ENCODE data around the gene MUC2. TPM values are rescaled to one million over a fixed set of nuclear protein-coding genes. Genes with fewer than 3 reads are reported as not detected.
A peak's percentile ranks its signal among the peaks of the same experiment; 100 is the strongest.
"Not testable (repeated sequence)": the region's sequence is repeated elsewhere in the genome, so short reads cannot be mapped to it uniquely, and the experiment has no call there.

MUC2 gene
- total and polyA plus RNA-seq, 7 donors = 2.5 to 248 (median 15.4) TPM; not detected in 1

DNA sequence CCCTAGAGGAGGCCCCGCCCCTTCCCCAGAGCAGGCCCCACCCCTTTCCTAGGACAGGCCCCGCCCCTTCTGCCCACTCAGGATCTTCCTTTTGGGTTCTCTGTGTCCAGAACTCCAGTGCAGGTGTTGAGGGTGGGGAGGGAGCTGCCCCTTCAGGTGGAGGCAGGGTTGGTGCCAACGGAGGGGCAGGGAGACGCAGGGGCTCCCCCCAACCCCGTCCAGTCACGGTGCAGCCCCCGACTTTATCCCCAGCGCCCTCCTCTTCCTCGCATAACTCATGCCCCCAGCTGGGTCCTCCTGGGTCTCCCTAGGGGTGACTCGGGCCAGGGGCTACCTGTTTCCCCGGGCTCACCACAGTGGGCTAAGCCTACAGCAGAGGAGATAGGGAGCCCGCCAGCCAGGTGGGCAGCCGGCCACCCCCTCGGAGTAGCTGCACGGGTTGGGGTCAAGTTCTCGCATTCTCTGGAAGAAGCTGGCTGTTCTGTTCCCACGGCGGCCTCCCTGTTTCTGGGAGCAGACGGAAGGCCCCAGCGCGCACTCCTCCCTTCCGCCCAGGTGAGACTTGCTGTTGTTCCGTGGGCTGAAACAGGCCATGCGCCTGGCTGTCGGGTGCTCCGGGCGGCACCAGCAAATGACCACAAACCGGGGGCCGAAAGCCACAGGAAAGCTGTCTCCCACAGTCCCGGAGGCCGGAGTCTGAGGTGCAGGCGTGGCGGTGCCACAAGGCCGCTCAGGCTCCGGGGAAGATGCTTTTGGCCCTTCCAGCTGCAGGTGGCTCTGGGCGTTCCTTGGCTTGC, 38.9 kb downstream of the MUC2 start:
- 75 to 85% methylated on average over 36 of the region's 36 CpGs for WGBS, 2 donors
- intact Hi-C loops (cut with DNase I) = no loop called here
- TF ChIP-seq POLR2A (IDR thresholded peaks at IDR 0.05) = no peak
- TF ChIP-seq EP300 (IDR thresholded peaks at IDR 0.05) = no peak
- TF ChIP-seq POLR2AphosphoS5 (IDR thresholded peaks at IDR 0.05) = no peak
- TF ChIP-seq, protein P1, sequence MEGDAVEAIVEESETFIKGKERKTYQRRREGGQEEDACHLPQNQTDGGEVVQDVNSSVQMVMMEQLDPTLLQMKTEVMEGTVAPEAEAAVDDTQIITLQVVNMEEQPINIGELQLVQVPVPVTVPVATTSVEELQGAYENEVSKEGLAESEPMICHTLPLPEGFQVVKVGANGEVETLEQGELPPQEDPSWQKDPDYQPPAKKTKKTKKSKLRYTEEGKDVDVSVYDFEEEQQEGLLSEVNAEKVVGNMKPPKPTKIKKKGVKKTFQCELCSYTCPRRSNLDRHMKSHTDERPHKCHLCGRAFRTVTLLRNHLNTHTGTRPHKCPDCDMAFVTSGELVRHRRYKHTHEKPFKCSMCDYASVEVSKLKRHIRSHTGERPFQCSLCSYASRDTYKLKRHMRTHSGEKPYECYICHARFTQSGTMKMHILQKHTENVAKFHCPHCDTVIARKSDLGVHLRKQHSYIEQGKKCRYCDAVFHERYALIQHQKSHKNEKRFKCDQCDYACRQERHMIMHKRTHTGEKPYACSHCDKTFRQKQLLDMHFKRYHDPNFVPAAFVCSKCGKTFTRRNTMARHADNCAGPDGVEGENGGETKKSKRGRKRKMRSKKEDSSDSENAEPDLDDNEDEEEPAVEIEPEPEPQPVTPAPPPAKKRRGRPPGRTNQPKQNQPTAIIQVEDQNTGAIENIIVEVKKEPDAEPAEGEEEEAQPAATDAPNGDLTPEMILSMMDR (IDR thresholded peaks at IDR 0.05) = no peak
- DNase-seq = peak; percentile 55
- Histone ChIP-seq H3K4me3 (no peak overlapping the region), H3K27me3 (peaks cover 0 to 24% (median 6%) of the 10 kb centered on the region in 3 donors), H3K4me1 (no peaks in the 10 kb centered on the region), H3K9me3 (no peaks in the 10 kb centered on the region), H3K36me3 (no peaks in the 10 kb centered on the region), H3K27ac (no peak overlapping the region)

DNA sequence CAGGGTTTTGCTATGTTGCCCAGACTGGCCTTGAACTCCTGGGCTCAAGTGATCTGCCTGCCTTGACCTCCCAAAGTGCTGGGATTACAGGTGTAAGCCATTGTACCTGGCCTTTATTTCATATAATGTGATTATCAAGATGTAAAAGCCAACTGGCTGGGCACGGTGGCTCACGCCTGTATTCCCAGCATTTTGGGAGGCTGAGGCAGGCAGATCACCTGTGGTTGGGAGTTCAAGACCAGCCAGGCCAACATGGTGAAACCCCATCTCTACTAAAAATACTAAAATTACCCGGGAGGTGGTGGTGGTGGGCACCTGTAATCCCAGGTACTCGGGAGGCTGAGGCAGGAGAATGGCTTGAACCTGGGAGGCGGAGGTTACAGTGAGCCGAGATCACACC, 40.6 kb downstream of the MUC2 start:
- 80 to 91% methylated on average over 6 of the region's 6 CpGs for WGBS, 2 donors
- H3K36me3 ChIP-seq; H3K9me3 ChIP-seq; intact Hi-C loops (cut with DNase I); H3K4me3 ChIP-seq; H3K4me1 ChIP-seq; H3K27ac ChIP-seq: not testable (repeated sequence)
- DNase-seq = peak; percentile 36
- peaks cover 0 to 23% (median 6%) of the 10 kb centered on the region in 3 donors for H3K27me3 ChIP-seq

DNA sequence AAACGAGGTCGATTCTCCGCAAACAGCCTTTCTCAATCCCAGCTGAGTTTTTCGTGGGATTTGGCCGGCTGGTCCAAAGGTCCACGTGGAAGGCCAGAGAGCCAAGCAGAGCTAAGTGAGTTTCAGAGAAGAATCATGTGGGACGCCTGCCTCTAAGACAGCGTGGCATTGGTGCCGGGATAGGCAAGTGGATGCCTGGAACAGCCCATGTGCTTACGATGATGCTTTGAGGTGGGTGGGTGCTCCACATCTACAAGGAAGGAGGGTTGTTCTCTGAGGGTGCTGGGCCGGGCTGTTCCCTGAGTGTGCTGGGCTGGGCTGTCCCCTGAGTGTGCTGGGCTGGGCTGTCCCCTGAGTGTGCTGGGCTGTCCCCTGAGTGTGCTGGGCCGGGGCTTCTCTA, 41.4 kb downstream of the MUC2 start:
- intact Hi-C loops (cut with DNase I) = no loop called here
- Histone ChIP-seq H3K9me3 (no peaks in the 10 kb centered on the region), H3K4me3 (no peak overlapping the region), H3K4me1 (no peaks in the 10 kb centered on the region), H3K36me3 (no peaks in the 10 kb centered on the region), H3K27ac (no peak overlapping the region), H3K27me3 (peaks cover 0 to 27% (median 9%) of the 10 kb centered on the region in 3 donors)
- WGBS, 2 donors = 89 to 91% methylated on average over 12 of the region's 12 CpGs
- DNase-seq = peak; percentile 32
- TF ChIP-seq, protein P1 (IDR thresholded peaks at IDR 0.05) = no peak
- TF ChIP-seq EP300 (IDR thresholded peaks at IDR 0.05) (no peak), POLR2AphosphoS5 (IDR thresholded peaks at IDR 0.05) (no peak), POLR2A (IDR thresholded peaks at IDR 0.05) (no peak)

DNA sequence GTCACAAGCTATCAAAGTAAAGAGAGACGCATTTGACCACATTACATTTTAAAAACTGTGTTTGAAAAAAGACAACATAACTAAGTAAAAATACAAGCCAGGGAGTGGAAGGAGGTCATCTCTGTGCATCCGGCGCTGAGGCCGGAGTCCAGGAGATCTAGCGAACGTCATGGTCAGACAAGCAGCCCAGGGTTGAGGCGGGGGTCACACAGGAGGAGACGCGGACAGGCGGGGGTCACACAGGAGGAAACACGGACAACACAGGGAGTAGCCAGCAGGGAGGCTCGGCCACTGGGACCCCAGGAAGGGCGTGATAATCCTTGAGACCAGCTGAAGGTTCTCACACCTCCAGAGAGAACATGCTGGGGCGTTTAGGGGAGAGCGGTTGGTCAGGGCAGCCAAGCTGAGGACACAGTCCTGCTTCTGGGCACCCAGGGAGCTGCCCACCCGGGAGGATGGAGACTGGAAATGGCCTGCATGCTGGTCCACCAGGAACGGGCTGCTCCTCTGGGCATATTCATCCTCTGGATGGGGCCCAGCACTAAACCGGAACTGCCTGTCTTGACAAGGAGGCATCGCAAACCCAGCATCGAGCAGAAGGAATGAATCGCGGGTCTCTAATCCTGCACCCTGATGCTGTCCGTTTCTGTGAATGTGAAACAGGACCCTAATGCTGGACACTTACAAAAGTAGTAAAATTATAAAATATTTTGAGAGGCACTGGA, 42.2 kb downstream of the MUC2 start:
- peaks cover 0 to 34% (median 6%) of the 10 kb centered on the region in 3 donors for H3K27me3 ChIP-seq
- peak; percentile 46 for DNase-seq

DNA sequence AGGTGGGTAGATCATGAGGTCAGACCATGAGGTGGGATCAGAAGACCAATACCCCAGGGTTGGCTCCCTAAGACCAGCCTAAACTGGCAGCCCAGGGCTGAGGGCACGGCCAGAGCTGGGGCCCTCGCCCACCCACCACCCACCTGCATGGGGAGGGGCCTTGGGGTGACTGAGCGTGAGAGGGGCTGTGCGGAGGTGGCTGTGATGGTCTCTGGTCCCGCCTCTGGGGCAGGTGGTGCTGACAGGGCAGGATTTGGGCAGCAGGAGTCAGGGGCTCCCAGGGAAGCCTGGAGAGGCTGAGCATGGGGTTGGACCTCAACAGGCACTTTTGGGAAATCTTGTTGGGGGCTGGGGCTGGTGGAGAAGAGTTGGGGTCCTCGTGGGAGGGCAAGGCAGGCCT, 43.3 kb downstream of the MUC2 start:
- Histone ChIP-seq H3K4me3 (no peak overlapping the region), H3K4me1 (no peaks in the 10 kb centered on the region), H3K27me3 (peaks cover 0 to 41% (median 6%) of the 10 kb centered on the region in 3 donors), H3K27ac (no peak overlapping the region), H3K36me3 (no peaks in the 10 kb centered on the region), H3K9me3 (no peaks in the 10 kb centered on the region)
- intact Hi-C loops (cut with DNase I) = no loop called here
- DNase-seq = peak; percentile 53
- TF ChIP-seq POLR2A (IDR thresholded peaks at IDR 0.05) = no peak
- 78 to 82% methylated on average over 6 of the region's 6 CpGs for WGBS, 2 donors

More for the DNA sequence above, 42.2 kb downstream of the MUC2 start:
- TF ChIP-seq, protein P1 (IDR thresholded peaks at IDR 0.05) = no peak
- TF ChIP-seq POLR2A (IDR thresholded peaks at IDR 0.05) = no peak
- TF ChIP-seq EP300 (IDR thresholded peaks at IDR 0.05) = no peak
- no peak for TF ChIP-seq POLR2AphosphoS5 (IDR thresholded peaks at IDR 0.05)
- Histone ChIP-seq H3K27ac (no peak overlapping the region), H3K4me3 (no peak overlapping the region), H3K9me3 (no peaks in the 10 kb centered on the region), H3K36me3 (no peaks in the 10 kb centered on the region), H3K4me1 (no peaks in the 10 kb centered on the region)
- WGBS, 2 donors = 76 to 82% methylated on average over 23 of the region's 23 CpGs
- intact Hi-C loops (cut with DNase I) = no loop called here

Data from sigmoid colon (tissue), 7 donors.